GM13976 (cell line): ENCODE data around the gene SPATS2L.

Source experiments
- DNase-seq: peaks from one replicate; pipeline ENCODE4 v3.0.0; 2012; ENCODE audit warnings: low spot score
- in situ Hi-C: fragments of 300-500 bp; cut with MboI; formaldehyde crosslinking; loops from one replicate; pipeline ENCODE4 v1.12.0; 2022; ENCODE audit warnings: low sequenced_read_pairs, mixed read lengths, inconsistent platforms; ENCODE audit not compliant: unreplicated experiment
- TF ChIP-seq, protein P1 (sequence below): IDR thresholded peaks from 2 replicates; pipeline ENCODE4 v1.5.1; 2012; ENCODE audit warnings: borderline replicate concordance, mild to moderate bottlenecking; ENCODE audit not compliant: insufficient read depth; ENCODE audit errors: extremely low read depth, missing control alignments, control extremely low read depth

The SPATS2L gene

GRCh38 chr2:200356857-200357384 lies 50.4 kb downstream of the SPATS2L start:
- DNase-seq: no peak
- in situ Hi-C loops: no loop called here
- TF ChIP-seq, protein P1, sequence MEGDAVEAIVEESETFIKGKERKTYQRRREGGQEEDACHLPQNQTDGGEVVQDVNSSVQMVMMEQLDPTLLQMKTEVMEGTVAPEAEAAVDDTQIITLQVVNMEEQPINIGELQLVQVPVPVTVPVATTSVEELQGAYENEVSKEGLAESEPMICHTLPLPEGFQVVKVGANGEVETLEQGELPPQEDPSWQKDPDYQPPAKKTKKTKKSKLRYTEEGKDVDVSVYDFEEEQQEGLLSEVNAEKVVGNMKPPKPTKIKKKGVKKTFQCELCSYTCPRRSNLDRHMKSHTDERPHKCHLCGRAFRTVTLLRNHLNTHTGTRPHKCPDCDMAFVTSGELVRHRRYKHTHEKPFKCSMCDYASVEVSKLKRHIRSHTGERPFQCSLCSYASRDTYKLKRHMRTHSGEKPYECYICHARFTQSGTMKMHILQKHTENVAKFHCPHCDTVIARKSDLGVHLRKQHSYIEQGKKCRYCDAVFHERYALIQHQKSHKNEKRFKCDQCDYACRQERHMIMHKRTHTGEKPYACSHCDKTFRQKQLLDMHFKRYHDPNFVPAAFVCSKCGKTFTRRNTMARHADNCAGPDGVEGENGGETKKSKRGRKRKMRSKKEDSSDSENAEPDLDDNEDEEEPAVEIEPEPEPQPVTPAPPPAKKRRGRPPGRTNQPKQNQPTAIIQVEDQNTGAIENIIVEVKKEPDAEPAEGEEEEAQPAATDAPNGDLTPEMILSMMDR: no peak

DNA sequence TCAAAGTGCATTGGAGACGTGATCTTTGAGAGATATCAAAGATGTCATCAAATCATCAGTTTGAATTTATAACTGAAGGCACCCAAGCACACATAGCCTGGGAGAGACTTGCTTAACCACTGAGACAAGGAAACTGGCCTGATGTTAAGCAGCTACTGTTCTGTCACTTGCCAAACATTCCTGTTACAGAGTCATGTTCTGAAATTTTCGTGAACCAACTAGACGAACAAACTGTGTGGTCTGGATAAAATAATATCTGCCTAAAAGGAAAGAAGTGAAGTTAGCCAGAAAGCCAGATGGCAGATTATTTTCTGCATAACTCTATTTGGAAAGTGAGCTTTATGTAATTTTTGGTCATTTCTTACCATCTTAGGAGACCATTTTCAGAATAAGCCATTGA lies 51.4 kb downstream of the SPATS2L start:
- in situ Hi-C loops: no loop called here
- DNase-seq: no peak
- TF ChIP-seq, protein P1: no peak

GRCh38 chr2:200359552-200359951 lies 53.1 kb downstream of the SPATS2L start:
- in situ Hi-C loops: no loop called here
- TF ChIP-seq, protein P1: no peak
- no peak for DNase-seq

GRCh38 chr2:200360364-200360763 lies 53.9 kb downstream of the SPATS2L start:
- TF ChIP-seq, protein P1: no peak
- in situ Hi-C loops: no loop called here
- DNase-seq: no peak

DNA sequence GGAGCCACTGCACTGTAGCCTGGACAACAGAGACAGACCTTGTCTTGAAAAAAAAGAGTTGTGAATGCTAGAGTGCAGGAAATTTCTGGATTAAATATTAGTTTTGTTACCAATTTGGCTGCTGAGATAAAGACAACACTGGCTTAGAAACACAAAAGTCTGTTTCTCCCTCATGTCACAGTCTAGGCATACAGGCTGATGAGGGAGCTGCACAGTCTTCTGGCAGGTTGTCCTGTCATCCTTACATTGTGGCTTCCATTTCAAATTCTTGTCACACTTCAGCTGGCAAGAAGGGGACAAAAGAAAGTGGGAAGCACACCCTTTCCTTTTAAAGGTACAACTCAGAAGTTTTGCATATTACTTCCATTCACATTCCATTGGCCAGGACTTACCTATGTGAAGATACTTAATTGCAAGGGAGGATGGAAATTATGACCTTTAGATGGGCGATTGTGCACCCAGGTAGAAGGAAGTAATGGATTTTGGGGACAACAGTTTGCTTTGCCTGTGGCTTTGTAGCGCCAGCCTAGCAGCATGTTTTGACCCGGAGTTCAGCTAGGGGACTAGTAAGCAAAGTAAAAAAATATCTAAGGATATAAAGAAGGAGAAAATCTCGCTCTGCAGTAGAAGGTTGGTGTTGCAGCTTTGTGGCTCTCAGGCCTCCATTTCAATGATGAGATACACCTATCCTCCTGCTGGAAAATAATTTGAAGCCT lies 55.9 kb downstream of the SPATS2L start:
- TF ChIP-seq, protein P1: no peak
- DNase-seq: no peak
- in situ Hi-C loops: no loop called here

- in situ Hi-C loops: no loop called here
- TF ChIP-seq, protein P1: no peak
- DNase-seq: no peak
Measured at GRCh38 chr2:200363279-200363678, 56.8 kb downstream of the SPATS2L start.
